ENCODE results near the gene PHYHIPL.

DNA sequence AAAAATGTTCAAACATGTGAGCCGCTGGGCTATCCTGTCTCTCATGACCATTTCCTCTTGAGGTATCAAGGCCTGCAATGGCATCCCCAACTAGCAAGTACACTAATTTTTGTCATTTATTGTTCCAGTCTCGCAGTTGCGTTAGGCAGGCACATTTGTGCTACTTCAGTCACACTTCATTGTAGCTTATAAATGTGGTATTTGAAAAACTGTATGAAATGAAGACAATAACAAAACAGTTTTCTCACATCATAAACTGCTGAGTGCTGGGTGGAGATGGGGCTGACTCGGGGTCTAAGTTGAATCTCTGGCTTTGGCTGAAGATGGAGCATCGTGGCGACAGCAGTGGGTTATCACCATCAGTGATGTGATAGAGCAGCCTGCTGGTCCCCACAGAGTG is 93.2 kb downstream of the PHYHIPL start:
- TF ChIP-seq, protein P1, sequence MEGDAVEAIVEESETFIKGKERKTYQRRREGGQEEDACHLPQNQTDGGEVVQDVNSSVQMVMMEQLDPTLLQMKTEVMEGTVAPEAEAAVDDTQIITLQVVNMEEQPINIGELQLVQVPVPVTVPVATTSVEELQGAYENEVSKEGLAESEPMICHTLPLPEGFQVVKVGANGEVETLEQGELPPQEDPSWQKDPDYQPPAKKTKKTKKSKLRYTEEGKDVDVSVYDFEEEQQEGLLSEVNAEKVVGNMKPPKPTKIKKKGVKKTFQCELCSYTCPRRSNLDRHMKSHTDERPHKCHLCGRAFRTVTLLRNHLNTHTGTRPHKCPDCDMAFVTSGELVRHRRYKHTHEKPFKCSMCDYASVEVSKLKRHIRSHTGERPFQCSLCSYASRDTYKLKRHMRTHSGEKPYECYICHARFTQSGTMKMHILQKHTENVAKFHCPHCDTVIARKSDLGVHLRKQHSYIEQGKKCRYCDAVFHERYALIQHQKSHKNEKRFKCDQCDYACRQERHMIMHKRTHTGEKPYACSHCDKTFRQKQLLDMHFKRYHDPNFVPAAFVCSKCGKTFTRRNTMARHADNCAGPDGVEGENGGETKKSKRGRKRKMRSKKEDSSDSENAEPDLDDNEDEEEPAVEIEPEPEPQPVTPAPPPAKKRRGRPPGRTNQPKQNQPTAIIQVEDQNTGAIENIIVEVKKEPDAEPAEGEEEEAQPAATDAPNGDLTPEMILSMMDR (conservative IDR thresholded peaks at IDR 0.05; ENCODE audit: low read length), result no peak
- no peak for TF ChIP-seq EZH2phosphoT487 (IDR thresholded peaks at IDR 0.05; ENCODE audit: borderline replicate concordance, low read depth, low read length)

Measured in OCI-LY7 (cell line).